ENCODE data around the gene MXD4. TPM values are rescaled to one million over a fixed set of nuclear protein-coding genes. Genes with fewer than 3 reads are reported as not detected.
"Not testable (repeated sequence)": the region's sequence is repeated elsewhere in the genome, so short reads cannot be mapped to it uniquely, and the experiment has no call there.

The MXD4 gene
- total RNA-seq, 6 donors from 2014 or later: 50.1 to 135 (median 76.4) TPM

DNA sequence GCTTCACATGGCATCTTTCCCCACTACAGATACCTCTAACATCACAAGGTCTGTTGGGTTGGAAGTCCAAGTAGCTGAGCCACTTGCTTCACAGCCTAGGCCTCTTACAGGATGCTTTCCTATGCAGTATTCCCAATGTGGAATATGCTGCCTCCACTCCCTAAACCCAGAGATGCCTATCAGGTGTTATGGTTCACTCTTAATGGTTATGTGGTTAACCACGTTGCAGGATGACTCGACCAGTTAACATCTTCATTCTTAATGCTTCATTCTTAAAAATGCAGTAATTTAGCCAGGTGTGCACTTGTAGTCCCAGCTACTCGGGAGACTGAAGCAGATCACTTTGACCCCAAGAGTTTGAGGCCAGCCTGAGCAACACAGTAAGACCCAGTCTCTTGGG lies 44.2 kb downstream of the MXD4 start:
- Histone ChIP-seq H3K27ac (no peak overlapping the region), H3K4me3 (no peak overlapping the region), H3K36me3 (peaks cover 0 to 7% (median under 1%) of the 10 kb centered on the region in 4 donors), H3K4me1 (peaks cover 0 to 5% (median 0%) of the 10 kb centered on the region in 4 donors), H3K27me3 (no peaks in the 10 kb centered on the region), H3K9me3 (no peaks in the 10 kb centered on the region)
- DNase-seq (no peak), ATAC-seq (ENCODE audit: low FRiP score in 2 of 2) (no peak)
- TF ChIP-seq POLR2AphosphoS5 (IDR thresholded peaks at IDR 0.05): no peak
- TF ChIP-seq EP300 (IDR thresholded peaks at IDR 0.05): no peak
- no peak for TF ChIP-seq CTCF (IDR thresholded peaks at IDR 0.05)
- no peak for TF ChIP-seq POLR2A (IDR thresholded peaks at IDR 0.05)
- WGBS, 2 donors: 42 to 51% methylated on average over 3 of the region's 3 CpGs

DNA sequence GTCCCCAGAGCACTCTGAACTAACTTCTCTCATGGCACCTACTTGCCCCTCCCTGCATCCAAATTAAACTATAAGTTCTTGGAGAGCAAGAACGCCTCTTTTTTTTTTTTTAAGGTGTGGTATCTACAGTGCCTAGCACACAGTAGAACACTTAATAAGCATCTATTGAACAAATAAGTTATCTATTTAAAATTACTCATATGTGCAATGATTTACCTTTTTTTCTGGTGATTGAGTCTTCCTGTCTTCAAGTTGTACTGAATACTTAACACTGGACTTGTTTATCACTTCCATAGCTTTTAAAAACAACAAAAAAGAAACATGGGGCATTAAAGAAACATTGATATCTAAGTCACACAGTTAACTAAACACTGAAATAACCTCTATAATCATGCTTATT lies 49.1 kb downstream of the MXD4 start:
- DNase-seq (no peak), ATAC-seq (ENCODE audit: low FRiP score in 2 of 2) (no peak)
- Histone ChIP-seq H3K27ac (no peak overlapping the region), H3K36me3 (no peaks in the 10 kb centered on the region), H3K4me1 (no peaks in the 10 kb centered on the region), H3K4me3 (no peak overlapping the region), H3K27me3 (no peaks in the 10 kb centered on the region), H3K9me3 (no peaks in the 10 kb centered on the region)
- WGBS, 2 donors: 69 to 87% methylated on average over 1 of the region's 1 CpG
- TF ChIP-seq EP300 (IDR thresholded peaks at IDR 0.05) (no peak), CTCF (IDR thresholded peaks at IDR 0.05) (no peak), POLR2AphosphoS5 (IDR thresholded peaks at IDR 0.05) (no peak), POLR2A (IDR thresholded peaks at IDR 0.05) (no peak)

DNA sequence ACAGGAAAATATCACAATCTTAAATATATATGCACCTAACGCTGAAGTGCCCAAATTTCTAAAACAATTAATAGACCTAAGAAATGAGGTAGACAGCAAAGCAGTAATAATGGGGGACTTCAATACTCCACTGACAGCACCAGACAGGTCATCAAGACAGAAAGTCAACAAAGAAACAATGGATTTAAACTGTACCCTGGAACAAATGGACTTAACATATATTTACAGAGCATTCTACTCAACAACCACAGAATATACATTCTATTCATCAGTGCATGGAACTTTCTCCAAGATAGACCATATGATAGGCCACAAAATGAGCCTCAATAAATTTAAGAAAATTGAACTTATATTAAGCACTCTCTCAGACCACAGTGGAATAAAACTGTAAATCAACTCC lies 59.1 kb downstream of the MXD4 start:
- DNase-seq; ATAC-seq (ENCODE audit: low FRiP score in 2 of 2); H3K36me3 ChIP-seq; H3K9me3 ChIP-seq; H3K4me3 ChIP-seq; H3K27me3 ChIP-seq; H3K4me1 ChIP-seq; H3K27ac ChIP-seq: not testable (repeated sequence)
- 86 to 97% methylated on average over 1 of the region's 1 CpG for WGBS, 2 donors

Small RNAs within 50 kb of the gene (small RNA-seq; reads per million reads assigned to genes)
- gene COX6B1P5: 0 reads per million in 4 donors

Other genes starting within 250 kb of the MXD4 start
- gene NAT8L, start 202.8 kb downstream of the MXD4 start, total RNA-seq: under 1 TPM in 4 of 6 donors, not detected in 2; 0.15 to 0.37 (median 0.30) TPM
- 10 to 100 TPM in 5 of 6 donors, 1 to 10 TPM in 1; 8.2 to 21.0 (median 12.5) TPM for gene HAUS3, start 20.0 kb downstream of the MXD4 start, total RNA-seq
- gene POLN, start 20.0 kb downstream of the MXD4 start, total RNA-seq: 1 to 10 TPM in 5 of 6 donors, under 1 TPM in 1; 0.89 to 5.5 (median 2.6) TPM
- 10 to 100 TPM; 10.8 to 51.3 (median 15.2) TPM for gene ZFYVE28, start 156.5 kb upstream of the MXD4 start, total RNA-seq
- 10 to 100 TPM in 3 of 6 donors, 1 to 10 TPM in 2, under 1 TPM in 1; 0.57 to 24.7 (median 9.3) TPM for gene CFAP99, start 156.8 kb upstream of the MXD4 start, total RNA-seq
- gene RNF4, start 207.0 kb upstream of the MXD4 start, total RNA-seq: 10 to 100 TPM; 28.0 to 48.5 (median 43.3) TPM

Measured in upper lobe of left lung (tissue), 6 donors.